NCI-H82 (cell line): ENCODE data around the gene GPX3.
A peak's percentile ranks its signal among the peaks of the same experiment; 100 is the strongest.

Experiments used
- DNase-seq: peaks from one replicate; lab custom pipeline; 2025; lab: John Stamatoyannopoulos, UW

The GPX3 gene

GRCh38 chr5:151034422-151035379 lies 14.3 kb downstream of the GPX3 start:
- no peak for DNase-seq

- peak; percentile 83 for DNase-seq
Observed at GRCh38 chr5:151036556-151036955, 16.2 kb downstream of the GPX3 start.

GRCh38 chr5:151037561-151038411 lies 17.4 kb downstream of the GPX3 start:
- no peak for DNase-seq

- DNase-seq, result no peak
Observed at GRCh38 chr5:151038412-151038745, 18.0 kb downstream of the GPX3 start.

- no peak for DNase-seq
Observed at GRCh38 chr5:151038801-151039238, 18.4 kb downstream of the GPX3 start.

- no peak for DNase-seq
Observed at GRCh38 chr5:151039665-151040064, 19.3 kb downstream of the GPX3 start.

GRCh38 chr5:151040211-151040747 lies 19.9 kb downstream of the GPX3 start:
- DNase-seq, result no peak

GRCh38 chr5:151041577-151042268 lies 21.3 kb downstream of the GPX3 start:
- no peak for DNase-seq

GRCh38 chr5:151042453-151043093 lies 22.2 kb downstream of the GPX3 start:
- DNase-seq, result no peak

- peak; percentile 30 for DNase-seq
Observed at GRCh38 chr5:151047814-151048425, 27.5 kb downstream of the GPX3 start.

- DNase-seq, result no peak
Observed at GRCh38 chr5:151048526-151048925, 28.1 kb downstream of the GPX3 start.

- peak; percentile 87 for DNase-seq
Observed at GRCh38 chr5:151051066-151051930, 30.9 kb downstream of the GPX3 start.

- peak; percentile 20 for DNase-seq
Observed at GRCh38 chr5:151051931-151052608, 31.7 kb downstream of the GPX3 start.

- no peak for DNase-seq
Observed at GRCh38 chr5:151052836-151053235, 32.4 kb downstream of the GPX3 start.

GRCh38 chr5:151053796-151054462 lies 33.5 kb downstream of the GPX3 start:
- DNase-seq, result no peak

GRCh38 chr5:151054709-151055108 lies 34.3 kb downstream of the GPX3 start:
- no peak for DNase-seq

- DNase-seq, result no peak
Observed at GRCh38 chr5:151055336-151055735, 34.9 kb downstream of the GPX3 start.

GRCh38 chr5:151056379-151057325 lies 36.3 kb downstream of the GPX3 start:
- no peak for DNase-seq
